ENCODE measurements around the gene CPOX.

The CPOX gene

GRCh38 chr3:98545940-98546339 is 47.5 kb downstream of the CPOX start:
- in situ Hi-C loops (cut with MboI; ENCODE audit: low sequenced_read_pairs) = no loop called here

GRCh38 chr3:98542623-98543022 is 50.8 kb downstream of the CPOX start:
- in situ Hi-C loops (cut with MboI; ENCODE audit: low sequenced_read_pairs) = no loop called here

GRCh38 chr3:98541695-98542094 is 51.7 kb downstream of the CPOX start:
- in situ Hi-C loops (cut with MboI; ENCODE audit: low sequenced_read_pairs) = no loop called here

GRCh38 chr3:98540346-98540745 is 53.1 kb downstream of the CPOX start:
- in situ Hi-C loops (cut with MboI; ENCODE audit: low sequenced_read_pairs) = no loop called here

GRCh38 chr3:98536456-98537017 is 56.9 kb downstream of the CPOX start:
- in situ Hi-C loops (cut with MboI; ENCODE audit: low sequenced_read_pairs) = no loop called here

GRCh38 chr3:98534734-98535133 is 58.7 kb downstream of the CPOX start:
- in situ Hi-C loops (cut with MboI; ENCODE audit: low sequenced_read_pairs) = no loop called here

- in situ Hi-C loops (cut with MboI; ENCODE audit: low sequenced_read_pairs) = no loop called here
Measured at GRCh38 chr3:98534168-98534567, 59.2 kb downstream of the CPOX start.

GRCh38 chr3:98532709-98533571 is 60.5 kb downstream of the CPOX start:
- in situ Hi-C loops (cut with MboI; ENCODE audit: low sequenced_read_pairs) = no loop called here

GRCh38 chr3:98532275-98532637 is 61.2 kb downstream of the CPOX start:
- in situ Hi-C loops (cut with MboI; ENCODE audit: low sequenced_read_pairs) = no loop called here

- in situ Hi-C loops (cut with MboI; ENCODE audit: low sequenced_read_pairs) = no loop called here
Measured at GRCh38 chr3:98531622-98532274, 61.7 kb downstream of the CPOX start, which contains the start of gene GPR15. TSS of gene GPR15 (plus strand) at chr3:98531978. CDS start at chr3:98532034, 56 bp downstream.

- in situ Hi-C loops (cut with MboI; ENCODE audit: low sequenced_read_pairs) = no loop called here
Measured at GRCh38 chr3:98530676-98531075, 62.7 kb downstream of the CPOX start.

- in situ Hi-C loops (cut with MboI; ENCODE audit: low sequenced_read_pairs) = no loop called here
Measured at GRCh38 chr3:98529856-98530459, 63.5 kb downstream of the CPOX start.
